HCT116 (cell line): ENCODE results near the gene SFXN3.

ENCODE experiments used
- ELF1 ChIP-seq: IDR thresholded peaks from 2 replicates; pipeline ENCODE4 v1.6.1; 2012; ENCODE audit warnings: low read depth, borderline replicate concordance
- EZH2 ChIP-seq: fragments of 200-600 bp; sonication (generic); IDR thresholded peaks from 2 replicates; pipeline ENCODE4 v1.6.1; 2017; ENCODE audit warnings: antibody characterized with exemption, mixed run types

- TF ChIP-seq ELF1 (no peak), EZH2 (no peak)
Observed at GRCh38 chr10:101054351-101054750, 23.3 kb downstream of the SFXN3 start.
